ENCODE data around the gene HAS3.

Gene HAS3

GRCh38 chr16:69077251-69077650, 28.2 kb upstream of the HAS3 start:
- FAIRE-seq, result no peak
- TF ChIP-seq TAF1 (IDR thresholded peaks at IDR 0.05; ENCODE audit: borderline replicate concordance, low read depth, low read length), result no peak
- TF ChIP-seq POLR2AphosphoS5 (IDR thresholded peaks at IDR 0.05; ENCODE audit: low read depth, low read length), result no peak
- no peak for TF ChIP-seq POLR2A (IDR thresholded peaks at IDR 0.05; ENCODE audit: low read depth, low read length)
- no peak for DNase-seq (ENCODE audit: insufficient read length)

DNA sequence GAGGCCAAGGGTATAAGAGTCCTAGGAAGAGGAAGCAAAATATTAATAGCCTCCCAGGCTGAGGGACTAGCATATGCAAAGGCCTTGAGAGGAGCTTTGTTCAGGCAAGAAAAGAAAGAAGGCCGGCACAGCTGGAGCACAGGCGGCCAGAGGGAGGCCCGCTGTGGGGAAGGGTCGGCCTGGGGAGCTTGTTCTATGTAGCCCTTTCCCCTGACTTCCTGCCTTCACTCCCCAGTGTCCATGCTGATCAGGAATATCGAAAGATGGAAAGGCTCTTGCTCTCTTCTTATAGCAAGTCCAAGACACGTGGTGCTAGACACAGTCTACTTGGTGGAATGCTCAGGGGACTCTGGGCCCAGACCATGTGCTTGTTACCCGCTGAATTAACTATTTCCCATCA, 27.4 kb upstream of the HAS3 start:
- DNase-seq (ENCODE audit: insufficient read length) (no peak), FAIRE-seq (no peak)
- TF ChIP-seq POLR2AphosphoS5 (IDR thresholded peaks at IDR 0.05; ENCODE audit: low read depth, low read length), result no peak
- no peak for TF ChIP-seq POLR2A (IDR thresholded peaks at IDR 0.05; ENCODE audit: low read depth, low read length)
- TF ChIP-seq TAF1 (IDR thresholded peaks at IDR 0.05; ENCODE audit: borderline replicate concordance, low read depth, low read length), result no peak

- DNase-seq (ENCODE audit: insufficient read length) (no peak), FAIRE-seq (no peak)
- TF ChIP-seq POLR2A (IDR thresholded peaks at IDR 0.05; ENCODE audit: low read depth, low read length) (no peak), POLR2AphosphoS5 (IDR thresholded peaks at IDR 0.05; ENCODE audit: low read depth, low read length) (no peak), TAF1 (IDR thresholded peaks at IDR 0.05; ENCODE audit: borderline replicate concordance, low read depth, low read length) (no peak)
Measured at GRCh38 chr16:69079697-69080096, 25.8 kb upstream of the HAS3 start.

- FAIRE-seq (no peak), DNase-seq (ENCODE audit: insufficient read length) (no peak)
- no peak for TF ChIP-seq TAF1 (IDR thresholded peaks at IDR 0.05; ENCODE audit: borderline replicate concordance, low read depth, low read length)
- TF ChIP-seq POLR2A (IDR thresholded peaks at IDR 0.05; ENCODE audit: low read depth, low read length), result no peak
- no peak for TF ChIP-seq POLR2AphosphoS5 (IDR thresholded peaks at IDR 0.05; ENCODE audit: low read depth, low read length)
Measured at GRCh38 chr16:69083306-69083941, 22.0 kb upstream of the HAS3 start.

DNA sequence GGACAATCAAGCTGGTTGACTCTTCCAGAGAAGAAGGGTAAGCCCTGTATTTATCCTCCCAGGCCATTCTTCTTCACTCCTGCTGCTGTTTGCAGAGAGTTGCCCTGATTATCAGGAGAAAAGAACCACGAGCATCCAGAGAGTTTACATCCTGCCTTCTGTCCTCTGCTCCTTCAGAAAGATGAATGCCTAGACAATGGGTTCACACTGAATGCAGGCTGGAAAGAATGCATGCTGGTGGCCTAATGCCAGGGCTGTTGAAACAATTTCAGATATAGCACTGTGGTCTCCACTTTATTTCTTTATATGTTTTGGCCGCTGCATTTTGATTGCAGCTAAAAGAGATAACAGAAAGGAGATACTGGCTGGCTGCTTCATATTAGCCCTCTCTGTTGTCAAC, 21.2 kb upstream of the HAS3 start:
- TF ChIP-seq POLR2AphosphoS5 (IDR thresholded peaks at IDR 0.05; ENCODE audit: low read depth, low read length), result no peak
- TF ChIP-seq POLR2A (IDR thresholded peaks at IDR 0.05; ENCODE audit: low read depth, low read length), result no peak
- no peak for TF ChIP-seq TAF1 (IDR thresholded peaks at IDR 0.05; ENCODE audit: borderline replicate concordance, low read depth, low read length)
- FAIRE-seq (no peak), DNase-seq (ENCODE audit: insufficient read length) (no peak)

DNA sequence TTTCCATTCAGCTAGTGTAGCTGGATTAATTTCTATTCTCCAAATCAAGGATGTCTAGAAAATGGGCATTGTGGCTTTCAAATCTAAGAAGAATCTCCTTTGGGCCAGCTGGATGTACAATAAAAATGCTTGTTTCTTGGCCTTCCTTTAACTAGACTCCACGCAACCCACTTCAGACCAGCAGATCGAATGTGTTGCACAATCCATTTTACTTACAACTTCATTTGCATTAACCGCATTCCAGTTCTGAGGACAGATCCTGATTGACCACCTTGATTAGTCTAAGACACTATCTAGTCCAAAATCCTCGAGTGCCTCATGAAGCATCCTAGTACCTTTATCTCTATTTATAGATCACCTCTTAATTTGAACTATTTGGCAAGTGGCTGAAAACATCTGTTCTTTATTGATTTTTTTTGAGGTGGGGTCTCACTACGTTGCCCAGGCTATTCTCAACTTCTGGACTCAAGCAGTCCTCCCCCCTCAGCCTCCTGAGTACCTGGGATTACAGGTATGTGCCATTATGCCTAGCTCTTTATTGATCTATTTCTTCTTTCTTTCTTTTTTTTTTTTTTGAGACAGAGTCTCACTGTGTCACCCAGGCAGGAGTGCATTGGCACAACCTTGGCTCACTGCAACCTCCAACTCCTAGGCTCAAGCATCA, 20.3 kb upstream of the HAS3 start:
- no peak for DNase-seq (ENCODE audit: insufficient read length)
- no peak for FAIRE-seq
- TF ChIP-seq TAF1 (IDR thresholded peaks at IDR 0.05; ENCODE audit: borderline replicate concordance, low read depth, low read length) (no peak), POLR2AphosphoS5 (IDR thresholded peaks at IDR 0.05; ENCODE audit: low read depth, low read length) (no peak), POLR2A (IDR thresholded peaks at IDR 0.05; ENCODE audit: low read depth, low read length) (no peak)

DNA sequence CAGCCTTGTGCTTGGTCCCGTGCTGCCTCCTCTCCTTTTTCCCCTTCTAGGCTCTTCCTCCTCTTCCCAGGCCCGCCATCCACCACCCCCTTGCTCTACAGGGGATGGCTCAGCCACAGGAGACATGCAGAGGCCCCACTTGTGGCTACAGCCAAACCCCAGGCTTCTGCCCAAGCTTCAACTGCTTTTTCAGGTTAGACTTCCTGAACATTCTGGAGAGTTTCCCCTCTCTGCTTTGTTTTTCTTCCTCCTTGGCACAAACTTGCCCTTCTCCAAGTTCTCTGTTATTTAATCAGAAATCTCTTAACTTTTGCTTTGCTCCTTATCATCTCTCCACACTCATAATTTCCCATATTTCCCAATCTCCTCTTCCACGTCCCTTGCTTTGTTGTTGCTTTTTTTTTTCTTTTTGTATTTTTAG, 18.3 kb upstream of the HAS3 start:
- no peak for FAIRE-seq
- TF ChIP-seq POLR2A (IDR thresholded peaks at IDR 0.05; ENCODE audit: low read depth, low read length) (no peak), TAF1 (IDR thresholded peaks at IDR 0.05; ENCODE audit: borderline replicate concordance, low read depth, low read length) (no peak), POLR2AphosphoS5 (IDR thresholded peaks at IDR 0.05; ENCODE audit: low read depth, low read length) (no peak)
- DNase-seq (ENCODE audit: insufficient read length), result no peak

DNA sequence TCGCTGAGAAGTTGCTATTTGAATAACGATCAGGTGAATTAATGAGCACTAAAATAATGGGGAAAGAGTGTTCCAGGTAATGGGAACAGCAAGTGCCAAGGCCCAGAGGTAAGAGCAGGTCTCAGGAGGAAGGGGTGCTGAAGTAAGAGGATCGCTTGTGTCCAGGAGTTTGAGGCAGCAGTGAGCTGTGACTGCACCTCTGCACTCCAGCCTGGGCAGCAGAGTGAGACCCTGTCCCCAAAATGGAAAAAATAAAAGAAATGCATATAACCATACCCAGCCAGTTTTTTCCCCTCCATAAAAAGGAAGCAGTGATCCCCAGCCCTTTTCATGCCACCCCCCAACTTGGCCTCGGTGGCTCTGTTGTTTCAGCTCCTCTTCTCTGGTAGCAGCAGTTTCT, 16.8 kb upstream of the HAS3 start:
- DNase-seq (ENCODE audit: insufficient read length) (no peak), FAIRE-seq (no peak)
- no peak for TF ChIP-seq POLR2AphosphoS5 (IDR thresholded peaks at IDR 0.05; ENCODE audit: low read depth, low read length)
- TF ChIP-seq POLR2A (IDR thresholded peaks at IDR 0.05; ENCODE audit: low read depth, low read length), result no peak
- TF ChIP-seq TAF1 (IDR thresholded peaks at IDR 0.05; ENCODE audit: borderline replicate concordance, low read depth, low read length), result no peak

GRCh38 chr16:69089091-69089910, 16.2 kb upstream of the HAS3 start:
- FAIRE-seq, result no peak
- peak; percentile 38 for DNase-seq (ENCODE audit: insufficient read length)
- TF ChIP-seq TAF1 (IDR thresholded peaks at IDR 0.05; ENCODE audit: borderline replicate concordance, low read depth, low read length), result no peak

DNA sequence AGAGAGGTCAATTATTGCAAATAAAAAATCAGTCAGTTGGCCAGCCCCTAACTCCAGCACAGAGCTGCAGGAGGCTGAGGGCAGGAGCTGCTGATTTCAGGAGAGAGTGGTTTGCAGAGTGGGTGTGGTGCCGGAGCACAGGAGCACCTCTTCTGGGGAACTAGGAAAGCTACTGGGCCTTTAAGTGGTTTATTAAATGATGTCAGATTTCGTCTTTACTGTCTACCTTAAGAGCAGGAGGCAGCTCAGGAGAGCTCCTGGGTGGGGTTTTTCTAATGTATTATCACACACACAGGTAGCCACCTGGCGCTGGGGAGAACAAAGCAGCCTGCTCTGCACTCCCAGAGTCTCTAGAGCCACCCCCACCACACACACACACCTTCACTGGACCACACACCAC, 11.5 kb upstream of the HAS3 start:
- FAIRE-seq (no peak), DNase-seq (ENCODE audit: insufficient read length) (no peak)
- TF ChIP-seq POLR2AphosphoS5 (IDR thresholded peaks at IDR 0.05; ENCODE audit: low read depth, low read length) (no peak), POLR2A (IDR thresholded peaks at IDR 0.05; ENCODE audit: low read depth, low read length) (no peak), TAF1 (IDR thresholded peaks at IDR 0.05; ENCODE audit: borderline replicate concordance, low read depth, low read length) (no peak)

DNA sequence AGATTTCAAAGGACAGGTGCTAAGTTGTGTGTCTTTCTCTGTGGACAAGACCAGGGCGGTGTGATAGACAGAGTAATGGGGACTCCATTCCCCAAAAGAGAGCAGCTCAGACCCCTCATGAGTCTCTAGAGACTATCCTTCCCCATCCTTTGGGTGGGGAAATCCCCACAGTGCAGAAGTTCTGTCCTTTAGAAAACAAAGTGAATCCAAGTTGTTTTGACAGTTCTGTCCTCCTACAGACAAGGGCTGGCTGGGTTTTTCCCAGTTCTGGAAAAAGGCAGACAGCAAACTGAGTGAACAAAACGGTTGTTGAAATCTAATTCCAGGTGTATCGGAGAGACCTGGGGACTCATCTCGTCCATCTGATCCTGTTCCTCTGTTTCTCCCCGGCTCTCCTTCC, 11.0 kb upstream of the HAS3 start:
- FAIRE-seq, result no peak
- no peak for DNase-seq (ENCODE audit: insufficient read length)
- TF ChIP-seq TAF1 (IDR thresholded peaks at IDR 0.05; ENCODE audit: borderline replicate concordance, low read depth, low read length), result no peak

DNA sequence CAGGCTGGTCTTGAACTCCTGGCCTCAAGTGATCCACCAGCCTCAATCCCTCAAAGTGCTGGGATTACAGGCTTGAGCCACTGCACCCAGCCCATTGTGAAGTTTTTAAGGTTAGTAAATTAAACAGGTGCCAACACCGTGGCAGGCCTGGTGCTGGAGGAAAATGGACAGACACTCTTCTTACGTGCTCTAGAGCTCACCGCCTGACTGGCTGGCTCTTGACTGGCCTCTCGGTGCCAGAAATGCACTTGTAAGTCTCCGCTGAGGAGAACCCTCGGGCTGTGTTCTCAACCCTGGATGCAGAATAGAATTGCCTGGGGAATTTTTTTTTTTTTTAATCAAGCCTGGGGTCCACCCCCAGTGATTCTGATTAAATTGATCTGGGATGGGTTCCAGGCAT, 10.3 kb upstream of the HAS3 start:
- DNase-seq (ENCODE audit: insufficient read length) (no peak), FAIRE-seq (no peak)
- TF ChIP-seq POLR2A (IDR thresholded peaks at IDR 0.05; ENCODE audit: low read depth, low read length) (no peak), TAF1 (IDR thresholded peaks at IDR 0.05; ENCODE audit: borderline replicate concordance, low read depth, low read length) (no peak), POLR2AphosphoS5 (IDR thresholded peaks at IDR 0.05; ENCODE audit: low read depth, low read length) (no peak)

Measured in GM12892 (cell line).